SK-N-SH (cell line): ENCODE results near the gene LTBP2. TPM values are rescaled to one million over a fixed set of nuclear protein-coding genes. Genes with fewer than 3 reads are reported as not detected.

Source experiments
- CTCF ChIA-PET: fragments of 300-600, 350-600 bp; formaldehyde crosslinking; extraction: SDS; loops from one replicate; lab custom pipeline; 2021; lab: Yijun Ruan, JAX
- POLR2A ChIA-PET: fragments of 350-600 bp; sonication (Branson Sonifier 250); formaldehyde crosslinking; extraction: SDS; loops from one replicate; lab custom pipeline; 2020; ENCODE audit warnings: antibody characterized with exemption, inconsistent platforms; lab: Yijun Ruan, JAX
- DNase-seq: peaks from one replicate; pipeline ENCODE4 v3.0.0; 2012
- H2AFZ ChIP-seq: fragments of 200-600 bp; sonication (generic); 2 replicates; pipeline ENCODE4 v1.8.1; 2016; ENCODE audit warnings: antibody characterized with exemption, mild to moderate bottlenecking, low read depth
- H3F3A ChIP-seq: fragments of 200-600 bp; sonication (generic); replicated peaks from 2 replicates; pipeline ENCODE3; 2016; ENCODE audit warnings: antibody characterized with exemption, mild to moderate bottlenecking; ENCODE audit not compliant: insufficient read depth
- H3K27ac ChIP-seq, 2 experiments: fragments of 200-500 bp in 1 of 2; fragments of 200-600 bp in 1 of 2; sonication (Bioruptor generic) in 1 of 2; sonication (generic), shearing (Covaris generic) in 1 of 2; 2 replicates each; pipeline versions ENCODE4 v1.5.1 to v1.6.1; 2014 to 2016; ENCODE audit warnings: low read depth in 2 of 2, inconsistent platforms in 1 of 2, low read length in 1 of 2, mild to moderate bottlenecking in 1 of 2, mixed read lengths in 1 of 2
- H3K27me3 ChIP-seq: fragments of 200-600 bp; sonication (generic), shearing (Covaris generic); 2 replicates; pipeline ENCODE4 v1.6.1; 2016; ENCODE audit warnings: mixed run types; ENCODE audit not compliant: insufficient read depth
- H3K36me3 ChIP-seq, 2 experiments: fragments of 200-500 bp in 1 of 2; fragments of 200-600 bp in 1 of 2; sonication (Bioruptor generic) in 1 of 2; sonication (generic) in 1 of 2; replicated peaks in 1 of 2; 2 replicates each; pipeline versions ENCODE3 to v1.5.1; 2014 to 2016; ENCODE audit warnings: low read length in 1 of 2, mild to moderate bottlenecking in 1 of 2; ENCODE audit not compliant: insufficient read depth in 2 of 2, control insufficient read depth in 1 of 2
- H3K4me1 ChIP-seq, 2 experiments: fragments of 200-500 bp in 1 of 2; fragments of 200-600 bp in 1 of 2; sonication (Bioruptor generic) in 1 of 2; sonication (generic), shearing (Covaris generic) in 1 of 2; 2 replicates each; pipeline versions ENCODE4 v1.5.1 to v1.6.1; 2014 to 2016; ENCODE audit warnings: low read depth in 1 of 2, low read length in 1 of 2, mixed run types in 1 of 2; ENCODE audit not compliant: insufficient read depth in 2 of 2, control insufficient read depth in 1 of 2
- H3K4me2 ChIP-seq: fragments of 200-600 bp; sonication (generic), shearing (Covaris generic); 2 replicates; pipeline ENCODE4 v1.6.1; 2017; ENCODE audit warnings: mixed run types
- H3K4me3 ChIP-seq, 2 experiments: fragments of 200-500 bp in 1 of 2; fragments of 200-600 bp in 1 of 2; sonication (Bioruptor generic) in 1 of 2; sonication (generic), shearing (Covaris generic) in 1 of 2; 2 replicates each; pipeline versions ENCODE4 v1.5.1 to v1.8.1; 2014 to 2016; ENCODE audit warnings: low read depth in 2 of 2, inconsistent platforms in 1 of 2, low read length in 1 of 2, mild to moderate bottlenecking in 1 of 2, mixed read lengths in 1 of 2, moderate library complexity in 1 of 2
- H3K79me2 ChIP-seq: fragments of 200-600 bp; sonication (generic); 2 replicates; pipeline ENCODE4 v1.8.1; 2017; ENCODE audit warnings: mild to moderate bottlenecking; ENCODE audit not compliant: insufficient read depth
- H3K9ac ChIP-seq: fragments of 200-600 bp; sonication (generic); 2 replicates; pipeline ENCODE4 v1.6.1; 2017; ENCODE audit warnings: mixed run types
- H3K9me2 ChIP-seq: fragments of 200-600 bp; sonication (generic); 2 replicates; pipeline ENCODE4 v1.6.1; 2017; ENCODE audit warnings: mixed run types
- H3K9me3 ChIP-seq: fragments of 200-600 bp; sonication (generic); 2 replicates; pipeline ENCODE4 v1.6.1; 2017; ENCODE audit warnings: mixed run types, mild to moderate bottlenecking, moderate library complexity
- H4K20me1 ChIP-seq: fragments of 200-600 bp; sonication (generic); 2 replicates; pipeline ENCODE4 v1.6.1; 2017; ENCODE audit warnings: mild to moderate bottlenecking, mixed run types; ENCODE audit not compliant: insufficient read depth
- FOXJ3 ChIP-seq: sonication (generic); formaldehyde crosslinking; IDR thresholded peaks from 2 replicates; pipeline ENCODE4 v1.5.1; 2020; ENCODE audit warnings: mild to moderate bottlenecking, missing genetic modification reagents
- FOXM1 ChIP-seq: IDR thresholded peaks from 2 replicates; pipeline ENCODE4 v1.4.0; 2012; ENCODE audit warnings: low read depth, mild to moderate bottlenecking
- GABPA ChIP-seq: IDR thresholded peaks from 2 replicates; pipeline ENCODE4 v1.4.0; 2012; ENCODE audit warnings: low read depth, mild to moderate bottlenecking
- JUND ChIP-seq: IDR thresholded peaks from 2 replicates; pipeline ENCODE4 v1.4.0; 2012
- MAX ChIP-seq: IDR thresholded peaks from 2 replicates; pipeline ENCODE4 v1.4.0; 2012; ENCODE audit warnings: low read depth
- MEF2A ChIP-seq: IDR thresholded peaks from 2 replicates; pipeline ENCODE4 v1.4.0; 2012; ENCODE audit warnings: low read depth, borderline replicate concordance
- MXI1 ChIP-seq: IDR thresholded peaks from 2 replicates; pipeline ENCODE4 v1.6.1; 2012; ENCODE audit warnings: mild to moderate bottlenecking, low read depth, low read length, improper control_type of control experiment
- NRF1 ChIP-seq: IDR thresholded peaks from 2 replicates; pipeline ENCODE4 v1.6.1; 2012; ENCODE audit warnings: low read depth, mild to moderate bottlenecking, low read length
- RAD21 ChIP-seq: IDR thresholded peaks from 2 replicates; pipeline ENCODE4 v1.6.1; 2012; ENCODE audit warnings: mild to moderate bottlenecking, low read length
- RXRA ChIP-seq: IDR thresholded peaks from 2 replicates; pipeline ENCODE4 v1.4.0; 2012; ENCODE audit warnings: low read depth, mild to moderate bottlenecking, borderline replicate concordance
- TCF12 ChIP-seq: IDR thresholded peaks from 2 replicates; pipeline ENCODE4 v1.4.0; 2012
- TEAD4 ChIP-seq: IDR thresholded peaks from 2 replicates; pipeline ENCODE4 v1.4.0; 2012; ENCODE audit warnings: mild to moderate bottlenecking, borderline replicate concordance; ENCODE audit not compliant: insufficient read depth
- USF1 ChIP-seq: IDR thresholded peaks from 2 replicates; pipeline ENCODE4 v1.4.0; 2012; ENCODE audit warnings: low read depth, borderline replicate concordance
- YY1 ChIP-seq: IDR thresholded peaks from 2 replicates; pipeline ENCODE4 v1.4.0; 2012; ENCODE audit warnings: low read depth, mild to moderate bottlenecking
- ZBTB33 ChIP-seq: IDR thresholded peaks from 2 replicates; pipeline ENCODE4 v1.4.0; 2012; ENCODE audit warnings: low read depth, borderline replicate concordance
- WGBS: methylation state at CpG from one replicate; pipeline ENCODE4 v1.1.6; 2017; ENCODE audit warnings: low lambda C conversion rate; 5-methylcytosine and 5-hydroxymethylcytosine counted together
- polyA plus RNA-seq, 3 experiments: library from polyadenylated mRNA; depleted of rRNA; stranded (reverse); fragments of >200 nt; gene quantifications; 2 replicates each; pipeline ENCODE4 v1.2.3, GENCODE V29; 2012

LTBP2 gene
- polyA plus RNA-seq, 1 of the 3 experiments (the other 2 are of a cell fraction), result 58.8 TPM

GRCh38 chr14:74599321-74599761 is 12.7 kb downstream of the LTBP2 start:
- H3K4me1 ChIP-seq, result peaks cover 15 to 49% of the 10 kb centered on the region in 2 experiments; a peak in 2 of 4 replicates
- H3K36me3 ChIP-seq, result peaks cover 18 to 40% of the 10 kb centered on the region in 2 experiments
- peaks cover 36% of the 10 kb centered on the region for H3F3A ChIP-seq
- H2AFZ ChIP-seq, result no peak overlapping the region
- H4K20me1 ChIP-seq, result peaks cover 10% of the 10 kb centered on the region; the same call in 1 of the 2 replicates
- H3K9me3 ChIP-seq, result no peaks in the 10 kb centered on the region
- peak overlapping the region; percentile 33 to 50; a peak in 3 of 4 replicates for H3K27ac ChIP-seq
- ChIA-PET POLR2A (interaction anchor here (0.7 kb wide), 1 partner anchor 106 kb away, joined by 3 read pairs; the partner anchor contains the start of genes ISCA2 and NPC2), CTCF (interaction anchor here (1.4 to 6.4 kb wide), 3 partner anchors 10 to 91 kb away, joined by 5 to 45 read pairs (median 36); partner anchors contain the start of gene LTBP2)
- no peak overlapping the region for H3K4me3 ChIP-seq
- TF ChIP-seq FOXJ3 (CRISPR knock-in tag), result no peak
- no peak for TF ChIP-seq JUND
- no peak for TF ChIP-seq GABPA
- TF ChIP-seq YY1, result no peak
- no peak for TF ChIP-seq NRF1
- no peak for TF ChIP-seq MAX
- no peak for TF ChIP-seq FOXM1
- no peak for TF ChIP-seq RAD21
- no peak for TF ChIP-seq ZBTB33
- no peak for TF ChIP-seq MXI1
- TF ChIP-seq TCF12, result no peak
- TF ChIP-seq USF1, result no peak
- TF ChIP-seq TEAD4, result no peak
- TF ChIP-seq RXRA, result no peak
- no peak for TF ChIP-seq MEF2A
- TF ChIP-seq, all 33 proteins: peak for 0
- Histone ChIP-seq H3K27me3 (no peaks in the 10 kb centered on the region), H3K9ac (no peak overlapping the region), H3K9me2 (no peaks in the 10 kb centered on the region), H3K79me2 (peaks cover 100% of the 10 kb centered on the region), H3K4me2 (no peak overlapping the region)
- DNase-seq, result no peak
- WGBS, result 87% methylated on average over 8 of the region's 9 CpGs
